GM19328 (cell line): Measurements from ENCODE around the gene MAPK8.

Experiments
- ATAC-seq: cut with Tn5 transposase; IDR thresholded peaks from one replicate; pipeline ENCODE4 v1.9.1; 2021; ENCODE audit warnings: mild to moderate bottlenecking, moderate library complexity; ENCODE audit not compliant: unreplicated experiment

MAPK8 gene

DNA sequence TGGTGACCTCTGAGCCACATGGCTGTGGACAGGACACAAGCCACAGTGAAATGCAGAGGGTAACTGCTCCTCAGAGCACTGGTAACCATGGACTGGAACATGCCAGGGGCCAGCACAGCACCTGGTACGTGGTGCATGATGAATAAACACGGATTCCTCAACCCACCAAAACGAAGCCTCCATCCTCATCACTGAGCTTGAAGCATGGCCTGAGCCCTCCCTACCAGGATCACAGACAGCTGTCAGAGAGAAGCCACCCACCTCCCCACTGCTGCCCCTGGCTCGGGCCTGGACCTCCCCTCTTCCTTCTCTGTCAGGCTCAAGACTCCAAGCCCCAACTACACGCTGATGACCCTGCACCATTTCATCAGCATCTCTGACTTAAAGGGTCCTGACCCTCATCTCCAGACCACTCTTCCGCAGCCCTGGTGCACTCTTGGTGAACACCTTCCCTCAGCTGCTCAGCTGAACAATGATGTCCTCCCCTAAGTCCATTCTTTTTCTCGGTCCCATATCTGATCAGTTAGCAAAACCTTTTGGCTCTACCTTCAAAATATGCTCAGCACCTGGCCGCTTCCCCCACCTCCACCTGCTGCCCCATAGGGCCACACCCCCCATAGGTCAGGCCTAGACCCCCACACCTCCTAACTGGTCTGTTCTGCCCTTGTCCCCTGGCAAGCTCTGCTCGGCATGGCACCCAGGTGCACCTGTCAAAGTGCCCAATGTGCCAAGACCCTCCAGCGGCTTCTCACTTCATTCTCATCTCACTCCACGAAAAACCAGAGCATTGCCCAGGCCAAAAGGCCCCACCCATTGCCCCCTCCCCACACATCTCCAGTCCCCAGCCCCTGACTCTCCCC is 141.1 kb downstream of the MAPK8 start:
- no peak for ATAC-seq

DNA sequence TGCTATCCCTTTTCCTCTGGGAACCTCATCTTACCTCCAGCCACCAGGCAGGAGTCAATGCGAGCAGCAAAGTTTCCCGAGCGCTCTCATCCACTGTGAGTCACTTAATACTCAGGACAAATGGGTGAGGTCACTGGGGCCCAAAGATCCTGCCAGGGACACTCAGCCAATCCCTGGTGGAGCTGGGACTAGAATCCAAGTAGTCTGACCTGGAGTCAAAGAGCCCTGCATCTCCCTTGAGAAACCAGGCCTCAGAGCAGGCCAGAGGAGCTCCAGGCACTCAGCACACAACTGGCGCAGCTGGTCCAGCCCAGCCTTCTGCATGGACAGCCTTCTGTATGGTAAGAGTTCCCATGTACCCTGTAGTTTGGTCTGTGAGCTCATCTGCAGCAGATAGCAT is 142.3 kb downstream of the MAPK8 start:
- ATAC-seq, result no peak

DNA sequence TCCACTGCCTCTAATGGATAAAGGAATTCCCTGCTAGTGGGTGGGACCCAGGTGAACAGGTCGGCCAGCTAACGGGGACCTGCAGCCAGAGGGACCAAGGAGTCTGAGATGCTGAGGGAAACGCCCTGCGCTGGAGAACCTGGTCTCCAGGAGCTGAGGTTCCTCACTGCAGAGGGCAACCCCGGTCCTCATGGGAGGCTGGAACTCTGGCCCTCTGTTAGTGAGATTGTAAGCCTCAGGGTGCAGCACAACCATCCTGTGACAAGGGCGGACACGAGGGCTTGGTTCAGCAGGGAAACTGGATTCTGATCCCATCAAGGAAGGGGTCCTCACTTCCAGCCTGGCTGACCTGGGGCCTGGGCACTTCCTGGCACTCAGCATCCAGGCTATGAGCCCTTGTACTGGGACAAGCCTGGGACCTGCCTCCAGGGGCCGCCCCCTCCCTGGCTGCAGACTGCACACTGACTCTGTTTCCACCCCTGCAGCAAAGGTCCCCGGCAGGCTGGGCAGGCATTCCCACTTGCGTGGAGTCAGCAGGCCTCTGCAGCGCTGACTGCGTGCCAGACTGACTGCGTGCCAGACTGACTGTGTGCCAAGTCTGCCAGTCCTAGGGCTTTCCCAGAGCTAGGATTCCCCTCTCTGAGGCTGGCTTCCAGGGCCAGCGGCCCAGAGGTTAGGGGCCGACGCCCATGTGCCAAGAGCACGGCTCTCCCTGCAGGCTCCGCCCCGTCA is 143.2 kb downstream of the MAPK8 start:
- no peak for ATAC-seq

DNA sequence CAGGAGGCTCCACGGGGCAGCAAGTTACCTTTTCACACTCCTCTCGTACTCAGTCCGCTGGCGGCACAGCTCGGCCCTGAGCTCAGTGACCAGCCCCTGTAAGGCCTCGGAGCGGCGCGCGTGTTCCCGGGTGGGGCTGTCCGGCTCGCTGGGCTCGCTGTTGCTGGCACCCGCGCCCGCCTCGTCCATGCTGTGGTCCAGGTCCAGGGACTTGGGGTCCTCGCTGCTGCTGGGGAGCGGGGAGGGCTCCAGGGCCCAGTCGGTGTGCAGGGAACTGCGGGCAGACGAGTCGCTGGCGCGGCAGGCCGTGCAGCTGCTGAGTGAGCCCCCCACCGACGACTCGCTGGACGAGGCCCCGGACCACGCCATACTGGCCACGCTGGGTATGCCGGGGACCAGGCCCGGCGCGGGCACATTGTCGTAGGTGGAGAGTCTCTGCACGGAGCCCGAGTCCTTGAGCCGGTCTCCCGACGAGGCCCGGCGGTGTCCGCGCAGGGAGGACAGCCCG is 143.8 kb downstream of the MAPK8 start:
- ATAC-seq, result no peak

DNA sequence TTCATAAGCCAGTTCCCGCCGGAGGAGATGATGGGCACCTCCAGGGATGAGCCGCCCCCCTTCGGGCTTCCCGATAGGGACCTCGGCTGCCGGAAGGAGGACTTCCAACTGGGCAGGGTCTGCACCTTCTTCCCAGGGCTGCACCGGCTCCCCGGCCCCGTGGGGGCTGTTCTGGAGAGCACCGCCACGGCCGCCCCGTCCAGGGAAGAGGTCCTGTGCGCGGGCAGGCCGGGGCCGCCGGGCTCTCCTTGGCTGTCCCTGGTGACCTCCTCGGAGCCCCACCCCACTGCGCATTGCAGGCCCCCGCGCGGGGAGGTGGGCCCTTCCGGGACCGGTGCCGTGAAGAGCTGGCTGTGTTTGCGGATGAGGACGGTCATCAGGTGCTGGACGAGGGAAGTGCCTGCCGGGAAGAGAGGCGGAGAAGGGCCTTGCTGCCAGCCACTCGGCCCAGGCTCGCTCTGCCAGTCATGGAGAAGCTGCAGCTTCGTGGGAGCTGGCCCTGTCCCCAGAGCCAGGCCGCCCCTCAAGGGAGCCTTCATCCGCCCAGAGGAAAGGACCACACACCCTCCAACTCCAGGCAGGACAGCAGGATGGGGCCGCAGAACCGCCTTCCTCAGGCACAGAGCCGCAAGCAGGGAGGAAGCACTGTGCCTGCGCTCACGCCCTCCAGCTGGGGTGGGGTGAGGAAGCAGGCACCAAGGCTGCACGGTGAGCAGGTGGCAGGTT is 144.4 kb downstream of the MAPK8 start:
- no peak for ATAC-seq

DNA sequence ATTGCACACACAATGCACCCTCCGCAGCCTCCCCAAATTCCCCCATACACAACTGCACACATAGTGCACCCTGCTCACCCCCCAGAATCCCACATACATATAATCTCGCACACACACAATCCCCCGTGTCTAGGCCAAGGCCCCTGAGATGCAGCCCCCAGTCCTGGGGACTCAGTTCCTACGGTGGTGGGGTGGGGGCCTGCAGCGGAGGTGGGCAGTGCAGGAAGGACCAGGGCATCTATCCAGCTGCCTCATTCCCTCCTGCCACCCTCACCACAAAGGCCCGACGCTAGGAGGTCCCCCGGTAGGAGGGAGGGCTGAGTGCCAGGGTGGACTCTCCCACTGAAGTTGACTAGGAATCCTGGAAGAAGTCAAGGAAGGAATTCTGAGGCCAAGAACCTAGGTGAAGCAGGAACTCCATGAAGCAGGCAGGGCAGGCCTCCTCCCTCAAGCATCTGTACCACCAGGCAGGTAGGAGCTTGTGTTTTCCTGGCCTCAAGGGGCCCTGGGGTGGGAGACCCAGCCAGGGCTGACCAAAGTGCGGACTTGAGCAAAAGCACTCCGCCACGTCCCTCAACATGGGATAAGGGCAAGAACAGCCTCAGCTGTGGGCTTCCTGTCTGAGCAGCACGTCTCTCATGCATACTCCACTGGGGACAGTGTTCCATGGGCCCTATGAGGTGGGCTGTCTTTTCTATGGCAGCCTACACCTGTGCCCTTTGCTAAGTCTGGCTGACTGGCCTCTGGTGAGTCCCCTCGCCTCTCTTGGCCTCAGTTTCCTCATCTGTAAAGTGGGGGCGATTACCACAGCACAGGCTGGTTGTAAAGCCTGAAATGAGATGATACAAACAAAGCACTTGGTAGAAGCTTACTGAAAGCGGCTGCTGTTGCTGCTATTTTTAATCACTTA is 145.7 kb downstream of the MAPK8 start:
- no peak for ATAC-seq

DNA sequence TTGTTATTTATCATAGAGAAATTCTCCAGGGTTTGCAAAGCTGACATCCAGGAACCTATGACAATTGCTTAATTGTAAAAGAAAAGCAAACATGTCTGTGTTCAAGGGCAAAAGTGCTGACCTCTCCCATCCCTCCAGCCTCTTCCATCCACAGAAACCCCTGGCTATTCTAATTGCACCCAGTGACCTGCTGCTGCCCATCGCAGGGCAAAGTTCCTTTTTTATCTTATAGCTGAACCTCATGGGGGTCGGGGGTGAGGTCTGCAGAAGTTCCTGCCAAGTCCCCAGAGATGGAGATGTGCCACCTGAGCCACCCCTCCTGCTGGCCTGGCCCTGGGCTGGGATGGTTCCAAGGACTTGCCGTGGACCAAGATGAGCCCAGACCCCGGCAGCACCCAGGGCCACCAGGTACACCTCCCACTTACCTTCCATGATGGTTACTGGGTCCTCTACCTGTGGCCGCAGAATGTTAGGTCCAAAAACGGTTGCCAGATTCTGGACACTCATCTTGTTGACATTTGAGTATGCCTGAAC is 146.5 kb downstream of the MAPK8 start:
- no peak for ATAC-seq

DNA sequence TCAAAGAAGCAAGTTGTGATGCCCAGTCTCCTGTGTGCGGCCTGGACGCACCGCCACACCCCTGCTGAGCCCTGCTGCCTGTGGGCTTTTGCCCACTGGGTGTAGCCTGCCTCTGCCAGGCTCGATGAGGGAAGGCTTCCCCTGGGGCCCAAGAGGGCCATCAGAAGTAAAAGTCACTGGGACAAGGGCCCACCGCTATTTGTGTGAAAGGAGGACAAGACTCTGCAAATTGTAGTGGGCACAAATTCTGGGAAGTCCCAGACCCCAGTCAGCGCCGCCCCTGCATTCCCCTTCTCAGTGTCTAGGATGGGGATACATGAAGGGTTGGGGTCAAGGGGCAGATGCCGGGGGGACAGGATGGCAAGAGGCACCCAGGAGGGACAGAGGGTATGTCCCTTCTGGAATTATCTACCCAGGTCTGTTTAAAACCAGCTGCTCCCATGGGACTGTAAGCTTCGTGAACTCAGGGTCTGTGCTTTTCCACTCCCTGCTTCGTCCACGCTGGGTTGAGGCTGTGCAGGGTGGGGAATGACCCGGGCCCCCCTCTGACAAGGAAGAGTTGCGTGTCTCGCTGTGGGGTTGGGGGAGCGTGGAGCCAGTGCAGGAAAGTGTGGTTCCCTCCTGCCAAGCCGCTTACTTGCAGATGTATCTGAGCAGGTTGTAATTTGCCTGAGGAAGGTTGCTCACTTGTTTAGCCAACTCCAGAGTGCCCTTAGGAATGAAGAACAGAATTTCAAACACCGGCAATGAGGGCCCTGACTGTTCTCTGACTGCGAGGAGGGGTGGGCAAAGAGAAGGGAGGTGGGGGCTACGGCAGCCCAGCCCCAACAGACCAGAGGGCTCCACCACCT is 147.2 kb downstream of the MAPK8 start:
- no peak for ATAC-seq

DNA sequence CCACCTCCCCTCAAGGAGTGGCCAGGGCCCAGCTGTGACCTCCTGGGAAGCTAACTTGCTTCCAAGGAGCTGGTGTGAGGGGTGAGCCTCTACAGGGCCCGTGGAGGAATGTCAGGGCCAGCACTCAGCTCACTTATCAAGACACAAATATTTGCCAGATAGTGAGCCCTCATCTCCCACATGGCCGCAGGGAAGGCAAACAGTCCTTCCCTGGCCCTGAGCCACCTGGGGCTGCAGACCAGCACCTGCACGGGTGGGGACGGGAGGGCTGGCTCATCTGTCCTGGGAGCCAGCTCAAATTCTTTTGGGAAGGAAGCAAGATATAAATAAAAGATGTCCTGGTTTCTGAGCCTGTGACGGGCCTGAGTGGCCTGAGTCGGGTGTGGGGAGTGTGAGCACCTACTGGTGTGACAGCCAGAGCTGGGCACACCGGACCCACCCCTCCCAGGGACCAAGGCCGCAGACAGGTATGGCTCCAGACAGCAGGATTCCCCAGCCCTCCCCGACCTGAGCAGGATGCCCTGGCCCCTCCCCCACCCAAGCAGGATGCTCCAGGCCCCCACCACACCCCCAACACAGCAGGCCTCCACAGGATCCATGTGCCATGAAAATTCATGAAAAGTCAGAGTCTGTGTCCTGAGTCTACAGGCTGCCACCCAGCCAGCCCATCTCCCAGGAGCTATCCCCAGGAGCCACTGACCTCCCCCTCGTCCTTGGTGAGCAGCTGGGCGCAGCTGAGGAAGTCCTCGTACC is 148.0 kb downstream of the MAPK8 start:
- ATAC-seq, result no peak

DNA sequence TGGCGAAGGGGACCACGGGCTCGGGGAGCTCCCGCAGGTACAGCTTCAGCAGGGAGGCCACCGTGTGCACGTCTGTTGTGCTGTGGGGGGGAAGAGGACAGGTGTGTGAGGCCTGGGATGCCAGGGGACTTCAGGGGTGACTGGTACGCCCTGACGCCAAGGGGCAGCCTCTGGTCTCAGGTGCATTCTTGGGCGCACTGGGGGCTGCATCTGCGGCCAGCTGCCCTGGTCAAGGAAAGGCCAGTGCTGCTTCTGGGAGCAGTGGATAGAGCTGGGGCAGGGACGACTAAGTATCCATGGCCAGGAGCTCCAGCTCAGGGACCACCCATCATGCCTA is 148.5 kb downstream of the MAPK8 start:
- no peak for ATAC-seq

DNA sequence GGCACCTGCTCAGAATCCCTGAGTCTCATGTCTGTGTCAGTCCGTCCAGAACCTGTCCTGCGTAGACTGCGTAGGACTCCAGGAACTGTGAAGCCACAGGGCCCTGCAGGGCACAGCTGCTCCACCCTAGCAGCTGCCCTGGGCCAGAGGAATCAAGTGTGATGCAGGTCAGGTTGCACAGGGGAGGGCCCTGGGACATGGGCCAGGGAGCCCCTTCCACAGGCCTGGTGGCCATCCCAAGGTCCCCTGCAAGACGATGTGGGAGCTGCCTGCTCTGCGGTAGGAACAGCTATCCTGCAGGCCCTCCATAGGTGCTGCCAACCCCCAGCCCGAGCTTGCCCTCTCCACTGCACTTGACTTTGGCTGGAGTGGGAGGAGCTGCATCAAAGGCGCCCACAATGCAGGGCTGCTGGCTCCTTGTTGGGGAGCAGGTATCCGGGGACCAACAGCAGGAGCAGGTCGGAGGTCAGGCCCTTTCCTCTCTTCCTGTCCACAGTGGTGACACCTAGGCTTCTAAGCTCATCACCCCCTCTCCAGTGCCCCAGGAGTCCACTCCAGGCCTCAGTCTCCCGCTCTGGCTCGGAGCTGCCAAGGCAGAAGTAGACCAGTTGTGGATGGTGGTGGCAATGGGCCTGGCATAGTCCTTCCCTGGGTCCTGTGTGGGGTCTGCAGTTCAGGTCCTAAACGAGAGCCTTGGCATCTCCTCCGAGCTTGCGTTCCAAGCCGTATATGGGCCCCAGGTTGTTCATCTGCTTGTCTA is 149.1 kb downstream of the MAPK8 start:
- ATAC-seq, result no peak

DNA sequence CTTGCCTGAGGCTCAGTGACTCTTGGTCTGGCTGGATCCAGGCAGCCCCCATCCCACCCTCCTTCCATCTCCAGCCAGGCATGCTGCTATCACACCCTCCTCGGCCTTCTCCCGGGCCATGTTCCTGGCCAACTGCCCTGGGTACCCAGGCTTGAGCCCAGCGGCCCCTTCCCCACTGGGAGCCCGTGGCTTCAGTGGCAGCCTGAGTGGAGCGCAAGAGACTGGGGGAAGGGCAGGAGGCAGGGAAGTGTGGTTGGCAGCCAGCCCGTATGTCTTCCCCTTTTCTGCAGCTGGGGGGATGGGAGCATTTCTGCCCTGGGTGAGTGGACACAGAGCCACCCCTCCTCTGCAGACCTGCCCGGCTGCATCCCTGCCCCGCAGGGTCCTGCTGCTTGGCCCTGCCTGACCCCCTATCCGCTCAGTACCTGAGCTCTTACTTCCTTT is 149.9 kb downstream of the MAPK8 start:
- no peak for ATAC-seq

DNA sequence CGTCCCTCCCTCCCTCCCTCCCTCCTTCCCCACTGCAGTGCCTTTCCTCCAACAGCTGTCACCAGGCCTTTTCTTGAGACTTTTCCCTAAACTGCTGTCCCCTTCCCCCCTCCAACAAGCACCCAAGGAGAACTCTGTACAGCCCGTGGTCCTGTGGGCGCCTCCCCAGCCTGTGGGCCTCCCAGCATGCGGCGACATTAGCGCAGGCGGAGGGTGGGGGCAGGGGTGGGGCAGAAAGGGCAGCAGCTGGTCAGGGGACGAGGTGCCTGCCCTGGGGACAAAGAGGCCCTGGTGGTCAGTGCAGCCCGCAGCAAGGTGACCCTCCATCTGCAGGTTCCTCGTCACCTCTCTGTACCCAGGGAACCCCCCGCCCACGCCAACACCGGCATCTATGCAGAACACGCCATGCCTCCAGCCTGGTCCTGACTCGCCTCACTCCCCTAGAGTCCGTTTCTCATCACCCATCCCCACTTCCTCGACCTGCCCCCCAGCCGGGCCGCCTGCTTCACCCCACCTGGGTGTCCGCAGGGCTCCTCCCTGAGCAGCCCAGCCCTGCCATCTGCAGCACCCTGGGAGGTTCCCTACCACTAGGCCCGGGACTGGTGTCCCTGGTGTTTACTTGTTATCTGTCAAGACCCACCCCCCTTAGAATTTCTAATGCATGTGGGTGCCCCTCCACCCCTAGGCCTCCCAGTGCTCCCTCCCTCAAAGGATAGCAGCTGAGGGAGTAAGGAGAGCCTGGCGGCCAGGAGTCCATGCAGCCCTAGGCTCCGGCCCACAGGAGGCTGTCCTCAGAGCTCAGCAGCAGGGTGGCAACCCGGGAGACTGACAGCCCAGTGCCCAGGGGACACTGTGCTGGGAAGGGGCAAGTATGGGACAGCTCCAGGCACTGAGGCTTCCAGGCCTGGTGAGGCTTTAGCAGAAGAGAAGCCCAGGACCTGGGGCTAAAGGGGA is 150.6 kb downstream of the MAPK8 start:
- no peak for ATAC-seq

DNA sequence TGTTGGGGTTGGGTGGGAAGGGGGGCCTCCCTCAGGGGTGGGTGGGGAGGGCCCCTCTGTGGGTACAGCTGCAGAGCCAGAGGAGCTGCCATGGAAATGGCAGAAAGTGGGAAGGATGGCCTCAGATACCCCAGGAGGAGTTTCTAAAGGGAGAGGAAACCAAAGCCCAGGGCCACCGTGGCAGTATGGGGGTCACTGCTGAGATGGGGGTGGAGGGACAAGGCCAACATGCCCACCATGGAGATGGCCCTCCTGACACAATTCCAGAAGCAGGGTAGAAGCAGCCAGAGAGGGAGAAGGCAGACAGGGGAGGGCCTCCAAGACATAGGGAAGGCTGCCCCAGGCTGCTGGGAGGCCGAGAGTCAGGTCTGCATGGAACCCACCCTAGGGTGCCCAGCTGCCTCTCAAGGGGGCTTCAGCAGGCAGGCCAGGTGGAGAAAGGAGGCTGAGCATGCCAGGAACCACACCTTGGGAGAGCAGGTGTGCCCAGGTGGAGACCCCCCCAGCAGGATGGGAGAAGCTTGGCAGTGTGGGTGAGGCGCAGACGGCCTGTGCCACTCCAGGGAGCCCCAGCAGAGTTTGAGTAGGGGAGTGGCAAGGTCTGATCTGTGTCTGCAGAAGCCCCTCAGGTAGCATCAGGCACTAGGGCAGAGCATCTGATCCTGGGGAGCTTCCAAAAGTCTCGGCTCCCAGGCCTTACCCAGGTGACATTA is 151.6 kb downstream of the MAPK8 start:
- ATAC-seq, result no peak

DNA sequence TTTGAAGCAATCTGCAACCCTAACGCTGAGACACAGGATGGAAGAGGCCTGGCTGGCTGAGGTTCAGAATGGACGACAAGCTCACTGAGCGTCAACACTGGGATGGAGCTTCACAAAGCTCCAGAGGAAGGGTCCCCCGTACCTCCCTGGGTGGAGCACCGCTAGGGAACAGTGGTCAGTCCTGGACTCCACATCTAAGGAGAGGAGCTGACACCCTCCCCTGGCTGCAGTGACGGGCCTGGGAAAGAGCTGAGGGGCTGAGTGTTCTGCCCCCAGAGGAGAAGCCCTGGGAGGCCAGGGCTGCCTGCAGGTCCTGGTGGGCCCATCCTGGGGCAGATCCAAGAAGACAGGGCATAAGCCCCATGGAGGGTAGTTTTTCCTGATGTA is 152.2 kb downstream of the MAPK8 start:
- no peak for ATAC-seq
